K562 (cell line): Measurements from ENCODE around the gene CASP6. TPM values are rescaled to one million over a fixed set of nuclear protein-coding genes. Genes with fewer than 3 reads are reported as not detected.
A peak's percentile ranks its signal among the peaks of the same experiment; 100 is the strongest.

Experiments
- ATAC-seq: fragments of 200-7000 bp; cut with Tn5 transposase; 3 replicates; pipeline ENCODE4 v1.9.1; 2020; ENCODE audit warnings: moderate library complexity
- BruUV-seq: library from RNA; stranded (reverse); fragments of 400-500 nt; replicated peaks from 2 replicates; lab custom pipeline; 2021; lab: Mats Ljungman, UMichigan
- CTCF ChIA-PET: fragments of 300-600 bp; formaldehyde crosslinking; extraction: SDS; loops from one replicate; lab custom pipeline; 2021; ENCODE audit warnings: low intra/inter-chr PET ratio; lab: Yijun Ruan, JAX
- POLR2A ChIA-PET: fragments of 300-600, 350-650 bp; sonication (Branson Sonifier 250); formaldehyde crosslinking; extraction: SDS; loops from one replicate; lab custom pipeline; 2021; ENCODE audit warnings: antibody characterized with exemption, inconsistent platforms; lab: Yijun Ruan, JAX
- DNase-seq, 4 experiments: peaks; one replicate each; pipeline versions ENCODE4 v3.0.0 to v3.0.0-alpha.2; 2011 to 2018; ENCODE audit warnings: low spot score in 3 of 4, mixed read lengths in 3 of 4; ENCODE audit errors: extremely low read depth in 1 of 4
- FAIRE-seq: peaks from 2 replicates; lab custom pipeline; 2011; peaks lifted over from hg19 to GRCh38; lab: Jason Lieb, UNC
- H2AFZ ChIP-seq: 2 replicates; pipeline ENCODE4 v1.6.0; 2011; ENCODE audit warnings: low read depth, low read length, control low read depth, inconsistent platforms
- H3K27ac ChIP-seq: fragments of 200-600 bp; 3 replicates; pipeline ENCODE4 v1.8.0; 2011; ENCODE audit warnings: low read depth, mild to moderate bottlenecking, control low read depth, inconsistent platforms, low read length, moderate library complexity, mixed read lengths; ENCODE audit errors: extremely low read depth
- H3K27me3 ChIP-seq, 2 experiments: fragments of 300-600 bp in 1 of 2; 2 replicates in 1 of 2; 3 replicates in 1 of 2; pipeline versions ENCODE4 v1.6.0 to v1.8.0; 2011; ENCODE audit warnings: inconsistent platforms in 2 of 2, low read length in 2 of 2, mild to moderate bottlenecking in 1 of 2, mixed read lengths in 1 of 2, moderate library complexity in 1 of 2; ENCODE audit not compliant: control insufficient read depth in 2 of 2, insufficient read depth in 2 of 2
- H3K36me3 ChIP-seq: fragments of 300-600 bp; 3 replicates; pipeline ENCODE4 v1.8.0; 2011; ENCODE audit warnings: mild to moderate bottlenecking, low read length, inconsistent platforms; ENCODE audit not compliant: control insufficient read depth, insufficient read depth
- H3K4me1 ChIP-seq, 2 experiments: fragments of 200-600 bp in 1 of 2; replicated peaks in 1 of 2; 2 replicates in 1 of 2; 3 replicates in 1 of 2; pipeline versions ENCODE4 v1.5.1 to v1.8.0; 2011; ENCODE audit warnings: inconsistent platforms in 2 of 2, low read length in 2 of 2, mild to moderate bottlenecking in 1 of 2, mixed read lengths in 1 of 2, moderate library complexity in 1 of 2; ENCODE audit not compliant: control insufficient read depth in 2 of 2, insufficient read depth in 2 of 2
- H3K4me2 ChIP-seq: 2 replicates; pipeline ENCODE4 v1.6.1; 2011; ENCODE audit warnings: low read length, control low read depth, inconsistent platforms, mixed read lengths; ENCODE audit not compliant: insufficient read depth
- H3K4me3 ChIP-seq: fragments of 200-600 bp; sonication (generic), shearing (Covaris generic); 2 replicates; pipeline ENCODE4 v1.5.1; 2016; ENCODE audit warnings: control low read depth, inconsistent platforms
- H3K79me2 ChIP-seq: fragments of 200-600 bp; 3 replicates; pipeline ENCODE4 v1.8.0; 2011; ENCODE audit warnings: low read length, inconsistent platforms; ENCODE audit not compliant: control insufficient read depth, insufficient read depth
- H3K9ac ChIP-seq, 2 experiments: 2 replicates each; pipeline versions ENCODE4 v1.6.0 to v1.6.1; 2011; ENCODE audit warnings: low read depth in 2 of 2, low read length in 2 of 2, control low read depth in 1 of 2, inconsistent platforms in 1 of 2, mild to moderate bottlenecking in 1 of 2, mixed read lengths in 1 of 2; ENCODE audit not compliant: insufficient read depth in 1 of 2
- H3K9me1 ChIP-seq: one replicate; pipeline ENCODE4 v1.6.0; 2011; ENCODE audit warnings: inconsistent platforms, mild to moderate bottlenecking, low read length, moderate library complexity; ENCODE audit not compliant: control insufficient read depth, insufficient read depth
- H3K9me3 ChIP-seq: replicated peaks from 2 replicates; pipeline ENCODE4 v1.5.1; 2011; ENCODE audit warnings: low read depth, low read length, inconsistent platforms; ENCODE audit not compliant: control insufficient read depth, insufficient read depth
- H4K20me1 ChIP-seq: replicated peaks from 2 replicates; pipeline ENCODE4 v1.6.1; 2011; ENCODE audit warnings: low read length, inconsistent platforms, mixed read lengths; ENCODE audit not compliant: control insufficient read depth, insufficient read depth
- CC2D1A ChIP-seq: fragments of 450-650 bp; IDR thresholded peaks from 2 replicates; pipeline ENCODE4 v1.6.1; 2017; ENCODE audit warnings: mild to moderate bottlenecking
- ESRRA ChIP-seq: fragments of 450-650 bp; IDR thresholded peaks from 2 replicates; pipeline ENCODE4 v1.6.1; 2014; ENCODE audit warnings: low read depth, mild to moderate bottlenecking, moderate library complexity, borderline replicate concordance
- JUN ChIP-seq, 2 experiments: sonication (generic) in 1 of 2; formaldehyde crosslinking in 1 of 2; IDR thresholded peaks; 2 replicates each; pipeline versions ENCODE4 v1.6.1 to v1.8.0; 2012 to 2022; ENCODE audit warnings: borderline replicate concordance in 2 of 2, mild to moderate bottlenecking in 2 of 2, improper control_type of control experiment in 1 of 2, low read depth in 1 of 2, low read length in 1 of 2, missing genetic modification reagents in 1 of 2
- MTF1 ChIP-seq: fragments of 250-450 bp; sonication (Bioruptor Pico); IDR thresholded peaks from 2 replicates; pipeline ENCODE4 v1.9.0; 2021; ENCODE audit warnings: moderate library complexity, mild to moderate bottlenecking, inconsistent platforms, borderline replicate concordance
- NFE2L1 ChIP-seq: fragments of 450-650 bp; IDR thresholded peaks from 2 replicates; pipeline ENCODE4 v1.6.1; 2016; ENCODE audit warnings: missing genetic modification characterization, low read depth, mild to moderate bottlenecking, missing compliant biosample characterization, moderate library complexity, borderline replicate concordance
- NFIC ChIP-seq: fragments of 450-650 bp; IDR thresholded peaks from 2 replicates; pipeline ENCODE4 v1.6.1; 2017; ENCODE audit warnings: mild to moderate bottlenecking, inconsistent platforms
- PHF8 ChIP-seq: fragments of 200-600 bp; sonication (generic); IDR thresholded peaks from 2 replicates; pipeline ENCODE4 v1.6.1; 2012; ENCODE audit warnings: mixed run types, mild to moderate bottlenecking, inconsistent platforms, low read length, moderate library complexity, borderline replicate concordance
- SIN3A ChIP-seq, 2 experiments: fragments of 150-350 bp in 1 of 2; IDR thresholded peaks; 2 replicates each; pipeline ENCODE4 v1.6.1; 2011 to 2016; ENCODE audit warnings: borderline replicate concordance in 2 of 2, low read depth in 2 of 2, low read length in 2 of 2, mild to moderate bottlenecking in 2 of 2, moderate library complexity in 2 of 2; ENCODE audit not compliant: control insufficient read depth in 1 of 2
- ZBTB1 ChIP-seq: sonication (generic); formaldehyde crosslinking; IDR thresholded peaks from 2 replicates; pipeline ENCODE4 v1.8.1; 2023; ENCODE audit warnings: missing genetic modification reagents, low read depth, mild to moderate bottlenecking, borderline replicate concordance
- ZNF239 ChIP-seq: fragments of 250-450 bp; sonication (Bioruptor Pico); IDR thresholded peaks from 2 replicates; pipeline ENCODE4 v1.4.0; 2020; ENCODE audit warnings: mild to moderate bottlenecking
- ZNF586 ChIP-seq: fragments of 450-650 bp; formaldehyde crosslinking; conservative IDR thresholded peaks from 2 replicates; pipeline ENCODE4 v1.4.0; 2020; ENCODE audit warnings: mild to moderate bottlenecking, moderate library complexity
- ZNF644 ChIP-seq: fragments of 200-800 bp; sonication (Bioruptor generic); IDR thresholded peaks from 2 replicates; pipeline ENCODE4 v1.6.1; 2016; ENCODE audit warnings: low read depth, missing genetic modification characterization, missing compliant biosample characterization
- WGBS: fragments of 100-300 bp; shearing (Covaris generic); methylation state at CpG from one replicate; pipeline ENCODE4 v1.1.6; 2016; ENCODE audit warnings: low coverage, mixed read lengths; ENCODE audit not compliant: insufficient coverage; ENCODE audit errors: missing lambda C conversion rate; 5-methylcytosine and 5-hydroxymethylcytosine counted together
- in situ Hi-C: fragments of 300-500 bp; cut with MboI; formaldehyde crosslinking; loops from 4 replicates; pipeline ENCODE4 v1.15.0; 2018; ENCODE audit warnings: inconsistent platforms, mixed read lengths
- intact Hi-C: fragments of 100-400 bp; cut with micrococcal nuclease; formaldehyde crosslinking; loops from 2 replicates; pipeline ENCODE4 v1.14.2; 2022
- polyA plus RNA-seq, 8 experiments: library from polyadenylated mRNA; depleted of rRNA in 4 of 8; stranded (reverse) in 5 of 8; unstranded in 3 of 8; fragments of >200 nt; fragmentation: Nextera tagmentation in 2 of 8; fragmentation: Illumina TruSeq in 1 of 8; extraction: Ambion mirVana in 2 of 8; extraction: Trizol in 1 of 8; gene quantifications; 2 replicates each; pipeline versions ENCODE4 v1.2.1 to v1.2.3, GENCODE V29; 2011 to 2014; ENCODE audit warnings: inconsistent platforms in 1 of 8, missing spikeins in 1 of 8
- total RNA-seq, 7 experiments: library from RNA; depleted of rRNA in 6 of 7; stranded (reverse); fragments of >200 nt in 6 of 7; fragmentation: Illumina TruSeq in 2 of 7; extraction: Trizol in 2 of 7; gene quantifications; 2 replicates each; pipeline versions ENCODE4 v1.2.1 to v1.2.3, GENCODE V29; 2011 to 2021; ENCODE audit warnings: low replicate concordance in 1 of 7
- TF ChIP-seq, protein P1 (sequence below): fragments of 200-400 bp; formaldehyde crosslinking; IDR thresholded peaks from 2 replicates; pipeline ENCODE4 v1.6.1; 2017; ENCODE audit warnings: mild to moderate bottlenecking, low read depth, low read length, moderate library complexity
- TF ChIP-seq, protein P2 (sequence below): IDR thresholded peaks from 2 replicates; pipeline ENCODE4 v1.6.1; 2014; ENCODE audit warnings: antibody characterized with exemption

Gene CASP6
- total and polyA plus RNA-seq, 9 of the 15 experiments (the other 6 are each of a cell fraction or from before 2014, with no cell fraction given) = 20.8 to 72.7 (median 39.1) TPM

DNA sequence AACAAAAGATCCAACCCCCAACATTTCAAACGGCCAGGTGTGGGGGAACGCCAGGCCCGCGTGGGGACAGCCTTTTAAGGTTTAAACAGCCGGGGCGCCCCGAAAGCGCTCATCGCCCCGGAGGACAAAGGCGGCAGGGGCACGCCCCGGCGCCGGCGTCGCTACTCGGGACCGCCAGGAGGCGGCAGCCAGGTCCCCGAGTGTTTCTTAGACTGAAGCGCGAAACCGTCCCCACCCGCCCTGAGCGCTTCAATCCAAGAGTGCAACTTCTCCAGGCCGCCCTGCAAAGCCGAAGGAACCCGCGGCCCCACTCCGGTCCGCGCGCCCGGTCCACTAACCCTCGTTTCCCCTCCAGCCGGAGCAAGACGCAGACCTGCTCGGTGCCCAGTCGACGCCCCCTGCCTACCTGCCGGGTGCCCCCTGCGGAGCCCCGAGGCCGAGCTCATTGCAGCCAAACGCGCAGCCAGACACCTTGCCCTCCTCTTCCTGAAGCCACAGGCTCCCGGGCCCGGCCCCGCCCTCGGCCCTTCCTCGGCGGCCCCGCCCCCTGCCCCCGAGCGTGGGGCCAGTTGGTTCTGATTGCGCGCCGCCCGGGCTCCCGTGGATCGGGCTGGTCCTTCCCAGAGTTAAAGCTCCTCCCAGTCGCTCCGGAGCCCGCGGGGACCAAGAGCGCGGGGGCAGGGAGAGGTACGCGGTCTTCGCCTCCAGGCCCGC lies at the start of gene CASP6 (continued):
- TF ChIP-seq SIN3A (IDR thresholded peaks at IDR 0.05; ENCODE audit: borderline replicate concordance in 2 of 2, control insufficient read depth in 1 of 2, low read depth in 2 of 2, low read length in 2 of 2) (peak; percentile 40 to 60; a peak in 2 of 4 replicates), ZNF644 (tag) (no peak), NFIC (peak; percentile 37; the same call in 1 of the 2 replicates), ZNF586 (CRISPR knock-in tag) (no peak), ESRRA (peak; percentile 51; the same call in 1 of the 2 replicates)
- TF ChIP-seq, protein P1, sequence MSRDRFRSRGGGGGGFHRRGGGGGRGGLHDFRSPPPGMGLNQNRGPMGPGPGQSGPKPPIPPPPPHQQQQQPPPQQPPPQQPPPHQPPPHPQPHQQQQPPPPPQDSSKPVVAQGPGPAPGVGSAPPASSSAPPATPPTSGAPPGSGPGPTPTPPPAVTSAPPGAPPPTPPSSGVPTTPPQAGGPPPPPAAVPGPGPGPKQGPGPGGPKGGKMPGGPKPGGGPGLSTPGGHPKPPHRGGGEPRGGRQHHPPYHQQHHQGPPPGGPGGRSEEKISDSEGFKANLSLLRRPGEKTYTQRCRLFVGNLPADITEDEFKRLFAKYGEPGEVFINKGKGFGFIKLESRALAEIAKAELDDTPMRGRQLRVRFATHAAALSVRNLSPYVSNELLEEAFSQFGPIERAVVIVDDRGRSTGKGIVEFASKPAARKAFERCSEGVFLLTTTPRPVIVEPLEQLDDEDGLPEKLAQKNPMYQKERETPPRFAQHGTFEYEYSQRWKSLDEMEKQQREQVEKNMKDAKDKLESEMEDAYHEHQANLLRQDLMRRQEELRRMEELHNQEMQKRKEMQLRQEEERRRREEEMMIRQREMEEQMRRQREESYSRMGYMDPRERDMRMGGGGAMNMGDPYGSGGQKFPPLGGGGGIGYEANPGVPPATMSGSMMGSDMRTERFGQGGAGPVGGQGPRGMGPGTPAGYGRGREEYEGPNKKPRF = no peak
- TF ChIP-seq, all 486 proteins: peak for 112

DNA sequence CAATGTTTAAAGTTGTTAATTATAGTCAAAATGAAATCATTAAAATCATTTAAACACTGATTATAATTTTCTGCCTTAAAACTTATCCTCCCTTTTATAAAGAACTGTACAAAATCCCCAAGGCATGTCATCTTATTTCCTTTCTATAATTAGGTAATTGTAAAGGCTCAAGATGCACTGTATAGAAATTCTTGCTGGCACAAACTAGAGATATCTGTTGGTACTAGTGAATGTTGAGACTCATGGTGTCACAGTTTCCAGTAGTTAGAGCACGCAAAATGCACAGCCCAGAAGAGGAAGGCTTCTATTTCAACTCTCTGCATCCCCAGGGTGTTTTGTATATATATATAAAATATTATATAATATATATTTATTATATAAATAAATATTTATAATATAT lies 49.3 kb upstream of the CASP6 start:
- no peaks in the 10 kb centered on the region for H3K36me3 ChIP-seq
- H3K79me2 ChIP-seq = no peaks in the 10 kb centered on the region
- no peak overlapping the region for H3K4me3 ChIP-seq
- H2AFZ ChIP-seq = no peak overlapping the region
- DNase-seq (no peak), FAIRE-seq (no peak), ATAC-seq (no peak)
- H3K9ac ChIP-seq = no peak overlapping the region
- H3K27ac ChIP-seq = no peak overlapping the region
- BruUV-seq = no TSS peak
- in situ Hi-C loops (no loop called here), intact Hi-C loops (no loop called here)
- POLR2A ChIA-PET = interaction anchor here (1.3 kb wide), 1 partner anchor 16 kb away, joined by 4 read pairs; no protein-coding TSS in a partner anchor
- H4K20me1 ChIP-seq = no peaks in the 10 kb centered on the region
- CTCF ChIA-PET = no interaction called here
- no peaks in the 10 kb centered on the region for H3K9me1 ChIP-seq
- no peaks in the 10 kb centered on the region for H3K27me3 ChIP-seq
- peaks cover 0 to 10% of the 10 kb centered on the region in 2 experiments; a peak in 2 of 5 replicates for H3K4me1 ChIP-seq
- 11% methylated on average over 1 of the region's 1 CpG for WGBS
- no peak overlapping the region for H3K4me2 ChIP-seq
- no peaks in the 10 kb centered on the region for H3K9me3 ChIP-seq
- no peak for TF ChIP-seq ZBTB1
- TF ChIP-seq ESRRA = no peak
- TF ChIP-seq, protein P2, sequence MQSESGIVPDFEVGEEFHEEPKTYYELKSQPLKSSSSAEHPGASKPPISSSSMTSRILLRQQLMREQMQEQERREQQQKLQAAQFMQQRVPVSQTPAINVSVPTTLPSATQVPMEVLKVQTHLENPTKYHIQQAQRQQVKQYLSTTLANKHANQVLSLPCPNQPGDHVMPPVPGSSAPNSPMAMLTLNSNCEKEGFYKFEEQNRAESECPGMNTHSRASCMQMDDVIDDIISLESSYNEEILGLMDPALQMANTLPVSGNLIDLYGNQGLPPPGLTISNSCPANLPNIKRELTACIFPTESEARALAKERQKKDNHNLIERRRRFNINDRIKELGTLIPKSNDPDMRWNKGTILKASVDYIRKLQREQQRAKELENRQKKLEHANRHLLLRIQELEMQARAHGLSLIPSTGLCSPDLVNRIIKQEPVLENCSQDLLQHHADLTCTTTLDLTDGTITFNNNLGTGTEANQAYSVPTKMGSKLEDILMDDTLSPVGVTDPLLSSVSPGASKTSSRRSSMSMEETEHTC = no peak
- no peak for TF ChIP-seq CC2D1A
- TF ChIP-seq PHF8 = no peak
- TF ChIP-seq NFE2L1 (tag) = no peak
- TF ChIP-seq JUN (IDR thresholded peaks at IDR 0.05; ENCODE audit: borderline replicate concordance, low read depth, low read length) = no peak
- TF ChIP-seq JUN (CRISPR knock-in tag; IDR thresholded peaks at IDR 0.05; ENCODE audit: borderline replicate concordance) = no peak
- no peak for TF ChIP-seq MTF1
- no peak for TF ChIP-seq ZNF239 (CRISPR knock-in tag)
